HFFc6 (cell line): ENCODE results near the gene ENPP1. TPM values are rescaled to one million over a fixed set of nuclear protein-coding genes. Genes with fewer than 3 reads are reported as not detected.

Experiments used
- DNase-seq: peaks from one replicate; pipeline ENCODE4 v3.0.0-alpha.2; 2018
- H3K27ac Mint-ChIP-seq: 2 replicates; pipeline ENCODE4 v1.8.0; 2020; ENCODE audit warnings: mild to moderate bottlenecking, mixed read lengths
- H3K27me3 Mint-ChIP-seq: 2 replicates; pipeline ENCODE4 v1.8.0; 2021; ENCODE audit warnings: mild to moderate bottlenecking, moderate library complexity, mixed read lengths; ENCODE audit not compliant: insufficient read depth
- H3K36me3 Mint-ChIP-seq: 2 replicates; pipeline ENCODE4 v1.8.0; 2021; ENCODE audit warnings: low read depth, mixed read lengths
- H3K4me1 Mint-ChIP-seq: 2 replicates; pipeline ENCODE4 v1.8.0; 2020; ENCODE audit warnings: low read depth, mixed read lengths
- H3K4me3 Mint-ChIP-seq: 2 replicates; pipeline ENCODE4 v1.8.0; 2020; ENCODE audit warnings: mild to moderate bottlenecking, moderate library complexity, mixed read lengths
- H3K9me3 Mint-ChIP-seq: 2 replicates; pipeline ENCODE4 v1.8.0; 2020; ENCODE audit warnings: mild to moderate bottlenecking, mixed read lengths
- CTCF ChIP-seq: fragments of 200-600 bp; sonication (generic); IDR thresholded peaks from 2 replicates; pipeline ENCODE4 v1.5.0; 2021; ENCODE audit warnings: antibody characterized with exemption, mild to moderate bottlenecking
- total RNA-seq, 6 experiments: library from RNA; stranded (reverse); fragmentation: NEBNext Ultra II Directional; extraction: Animal tissue kit (Norgen Biotek cat#: 25700); gene quantifications; 2 replicates in 1 of 6; 3 replicates in 5 of 6; pipeline ENCODE4 v1.2.3, GENCODE V29; 2021

Gene ENPP1
- total RNA-seq, 6 experiments from 2014 or later: 30.1 to 39.5 (median 36.3) TPM

DNA sequence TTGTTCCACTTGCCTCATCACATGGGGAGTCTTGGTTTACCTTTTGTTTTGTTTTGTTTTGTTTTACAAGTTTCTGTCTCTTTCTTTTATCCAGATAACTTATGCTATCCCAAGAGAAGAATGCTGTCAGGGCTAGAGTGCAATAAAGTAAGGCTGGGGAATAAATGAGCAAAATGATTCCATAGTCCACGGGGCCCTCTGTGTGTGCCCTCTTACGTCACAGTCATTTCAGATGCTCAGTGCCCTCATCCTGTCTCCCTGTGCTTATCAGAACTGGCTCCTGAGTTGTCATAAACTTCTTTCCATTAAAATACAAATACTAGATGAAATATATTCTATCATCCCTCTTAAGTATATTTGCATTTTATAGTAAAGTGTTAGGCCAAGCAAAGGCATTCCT is 30.8 kb upstream of the ENPP1 start:
- TF ChIP-seq CTCF: no peak
- H3K4me1 Mint-ChIP-seq: peaks cover 7% of the 10 kb centered on the region
- H3K27me3 Mint-ChIP-seq: peaks cover 5% of the 10 kb centered on the region
- H3K4me3 Mint-ChIP-seq: no peak overlapping the region
- H3K9me3 Mint-ChIP-seq: no peaks in the 10 kb centered on the region
- H3K36me3 Mint-ChIP-seq: peaks cover 6% of the 10 kb centered on the region; the same call in 1 of the 2 replicates
- no peak overlapping the region for H3K27ac Mint-ChIP-seq
- DNase-seq: no peak

GRCh38 chr6:131778169-131778568 is 29.7 kb upstream of the ENPP1 start:
- H3K27me3 Mint-ChIP-seq: peaks cover 3% of the 10 kb centered on the region
- H3K9me3 Mint-ChIP-seq: no peaks in the 10 kb centered on the region
- H3K4me1 Mint-ChIP-seq: peaks cover 7% of the 10 kb centered on the region
- no peak for TF ChIP-seq CTCF
- no peaks in the 10 kb centered on the region for H3K36me3 Mint-ChIP-seq
- peak overlapping the region; percentile 2; the same call in 1 of the 2 replicates for H3K27ac Mint-ChIP-seq
- H3K4me3 Mint-ChIP-seq: no peak overlapping the region
- DNase-seq: no peak

DNA sequence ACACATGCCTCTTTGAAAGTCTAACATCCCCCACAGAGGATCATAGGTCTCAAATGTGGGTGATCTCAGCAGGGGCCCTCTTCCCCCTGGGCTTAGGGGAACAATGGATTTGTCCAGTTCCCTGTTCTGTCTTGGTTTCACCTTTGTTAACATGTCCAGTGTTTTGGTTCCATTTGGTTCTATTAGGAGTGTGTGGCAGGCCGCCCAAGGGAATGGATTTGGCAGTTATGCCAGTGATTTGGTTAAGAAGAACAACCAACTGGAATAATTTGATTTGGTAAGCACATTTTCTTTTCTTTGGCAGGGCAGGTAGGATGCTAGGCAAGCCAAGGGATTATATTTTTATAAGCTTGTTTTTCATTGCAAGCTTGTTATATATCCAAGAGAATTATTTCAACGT is 28.5 kb upstream of the ENPP1 start:
- TF ChIP-seq CTCF: no peak
- H3K9me3 Mint-ChIP-seq: no peaks in the 10 kb centered on the region
- peaks cover 5% of the 10 kb centered on the region for H3K27me3 Mint-ChIP-seq
- H3K36me3 Mint-ChIP-seq: no peaks in the 10 kb centered on the region
- H3K4me3 Mint-ChIP-seq: no peak overlapping the region
- H3K4me1 Mint-ChIP-seq: peaks cover 13% of the 10 kb centered on the region
- DNase-seq: no peak
- no peak overlapping the region for H3K27ac Mint-ChIP-seq

DNA sequence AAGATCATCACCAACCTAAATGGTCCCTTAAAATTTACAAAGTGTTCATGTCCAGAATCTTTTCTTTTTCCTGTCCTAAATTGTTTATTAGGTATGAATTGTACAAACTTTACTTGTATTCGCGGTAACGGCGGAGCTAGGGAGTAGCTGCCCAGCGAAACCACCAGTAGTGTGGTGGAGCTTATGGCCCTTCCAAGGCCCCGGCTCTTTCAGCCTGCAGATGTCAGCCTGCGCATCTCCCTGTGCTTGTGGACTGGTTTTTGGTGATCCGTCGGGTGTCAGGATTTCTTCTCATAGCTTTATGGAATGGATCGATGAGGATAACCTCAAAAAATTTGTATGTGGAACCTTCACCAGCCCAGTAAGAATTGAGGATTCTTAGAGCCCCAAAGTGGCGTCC is 27.2 kb upstream of the ENPP1 start:
- Mint-ChIP-seq H3K4me3 (no peak overlapping the region), H3K9me3 (no peaks in the 10 kb centered on the region), H3K27ac (no peak overlapping the region), H3K27me3 (peaks cover 4% of the 10 kb centered on the region), H3K4me1 (peaks cover 20% of the 10 kb centered on the region), H3K36me3 (no peaks in the 10 kb centered on the region)
- no peak for DNase-seq
- TF ChIP-seq CTCF: no peak

GRCh38 chr6:131781687-131782086 is 26.1 kb upstream of the ENPP1 start:
- H3K27ac Mint-ChIP-seq: no peak overlapping the region
- peaks cover 22% of the 10 kb centered on the region for H3K4me1 Mint-ChIP-seq
- no peaks in the 10 kb centered on the region for H3K36me3 Mint-ChIP-seq
- H3K4me3 Mint-ChIP-seq: no peak overlapping the region
- no peaks in the 10 kb centered on the region for H3K9me3 Mint-ChIP-seq
- no peak for DNase-seq
- H3K27me3 Mint-ChIP-seq: peaks cover 4% of the 10 kb centered on the region
- no peak for TF ChIP-seq CTCF

DNA sequence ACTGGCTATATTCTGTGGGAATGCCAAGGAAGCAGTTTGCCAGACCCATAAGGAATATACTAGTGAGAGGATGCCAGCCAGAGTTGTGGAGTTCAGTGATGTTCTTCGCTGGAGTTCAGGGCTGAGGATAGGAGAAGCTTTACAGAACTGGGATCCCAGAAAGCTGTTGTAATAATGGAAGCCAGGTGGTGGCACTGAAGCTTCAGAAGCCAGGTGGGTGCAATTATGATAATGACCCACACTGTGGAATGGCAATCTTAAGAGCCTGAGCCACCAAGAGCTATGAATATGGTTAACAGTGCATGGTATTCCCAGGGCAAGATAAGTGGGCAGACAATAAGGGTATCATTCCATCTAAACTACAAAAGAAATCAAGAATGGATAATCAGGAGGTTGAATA is 25.1 kb upstream of the ENPP1 start:
- H3K4me3 Mint-ChIP-seq: no peak overlapping the region
- no peak for DNase-seq
- TF ChIP-seq CTCF: no peak

More for the DNA sequence above, 25.1 kb upstream of the ENPP1 start:
- H3K27me3 Mint-ChIP-seq: peaks cover 4% of the 10 kb centered on the region
- no peak overlapping the region for H3K27ac Mint-ChIP-seq
- H3K36me3 Mint-ChIP-seq: no peaks in the 10 kb centered on the region
- H3K9me3 Mint-ChIP-seq: no peaks in the 10 kb centered on the region
- H3K4me1 Mint-ChIP-seq: peaks cover 32% of the 10 kb centered on the region
